T-helper 17 cell (primary cell): ENCODE measurements around the gene KRTAP5-10. TPM values are rescaled to one million over a fixed set of nuclear protein-coding genes. Genes with fewer than 3 reads are reported as not detected.
"Not testable (repeated sequence)": the region's sequence is repeated elsewhere in the genome, so short reads cannot be mapped to it uniquely, and the experiment has no call there.

Experiments used
- ATAC-seq: fragments of 150-1000 bp; cut with Tn5 transposase; 2 replicates; pipeline ENCODE4 v1.10.0; 2021; ENCODE audit warnings: mild to moderate bottlenecking, moderate library complexity
- DNase-seq, 3 donors: peaks; one replicate each; pipeline versions ENCODE4 v3.0.0 to v3.0.0-alpha.2; 2020 to 2021
- H3K9me3 ChIP-seq: one replicate; pipeline ENCODE4 v1.7.0; 2013; ENCODE audit warnings: low read length, mild to moderate bottlenecking; ENCODE audit not compliant: control insufficient read depth, poor library complexity, severe bottlenecking
- H3K27ac Mint-ChIP-seq: one replicate; pipeline ENCODE4 v1.8.0; 2022; ENCODE audit warnings: mild to moderate bottlenecking, moderate library complexity, mixed read lengths
- H3K27me3 Mint-ChIP-seq: one replicate; pipeline ENCODE4 v1.8.0; 2022; ENCODE audit warnings: mixed read lengths
- H3K36me3 Mint-ChIP-seq: one replicate; pipeline ENCODE4 v1.8.0; 2022; ENCODE audit warnings: low read depth, mixed read lengths
- H3K4me1 Mint-ChIP-seq: one replicate; pipeline ENCODE4 v1.8.0; 2022; ENCODE audit warnings: mild to moderate bottlenecking, mixed read lengths
- H3K4me3 Mint-ChIP-seq: one replicate; pipeline ENCODE4 v1.8.0; 2022; ENCODE audit warnings: mild to moderate bottlenecking, moderate library complexity, mixed read lengths
- total RNA-seq, 4 donors: library from RNA in 2 of 4; stranded (reverse) in 2 of 4; gene quantifications; one replicate each; pipeline ENCODE4 v1.2.3 and lab custom pipeline; 2022 to 2026

KRTAP5-10 gene
- total RNA-seq, 2 donors from 2014 or later, result not detected

DNA sequence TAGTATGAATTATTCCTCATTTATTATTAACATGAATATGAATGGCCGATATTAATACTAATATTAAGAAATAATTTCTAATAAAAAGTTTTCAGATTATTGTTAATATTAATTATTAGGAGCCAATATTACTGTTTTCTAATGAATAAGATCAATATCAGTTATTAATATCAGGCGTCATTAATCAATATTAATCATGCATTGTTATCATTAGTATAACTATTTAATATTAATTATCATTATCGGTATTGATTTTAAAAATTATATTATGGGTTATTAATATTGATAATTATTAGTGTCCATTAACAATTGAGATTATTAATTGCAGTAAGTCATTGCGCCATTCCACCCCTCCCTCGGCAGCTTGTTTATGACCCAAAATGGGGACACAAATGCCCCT is 20.3 kb downstream of the KRTAP5-10 start:
- peaks cover 51% of the 10 kb centered on the region for H3K27me3 Mint-ChIP-seq
- not testable (repeated sequence) for ATAC-seq, H3K4me1 Mint-ChIP-seq, H3K36me3 Mint-ChIP-seq, H3K9me3 ChIP-seq, H3K27ac Mint-ChIP-seq, DNase-seq, H3K4me3 Mint-ChIP-seq

DNA sequence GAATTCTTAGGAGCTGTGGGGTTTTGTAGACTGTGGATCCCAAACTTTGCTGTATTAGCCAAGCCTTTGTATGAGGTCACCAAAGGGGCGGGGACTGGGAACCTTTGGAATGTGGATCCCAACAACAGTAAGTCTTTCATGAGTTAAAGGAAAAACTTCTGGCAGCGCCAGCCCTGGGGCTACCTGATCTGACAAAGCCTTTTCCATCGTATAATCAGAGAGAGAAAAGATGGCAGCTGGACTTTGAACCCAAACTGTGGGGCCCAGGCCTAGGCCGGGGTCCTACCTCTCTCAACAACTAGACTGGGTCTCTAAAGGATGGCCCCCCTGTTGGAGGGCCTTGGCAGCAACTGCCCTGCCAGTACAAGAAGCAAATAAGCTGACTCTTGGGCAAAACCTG is 23.0 kb downstream of the KRTAP5-10 start:
- DNase-seq, result not testable (repeated sequence)

GRCh38 chr11:71588822-71589545 is 23.6 kb downstream of the KRTAP5-10 start:
- peaks cover 34% of the 10 kb centered on the region for H3K27me3 Mint-ChIP-seq
- not testable (repeated sequence) for H3K4me3 Mint-ChIP-seq, H3K9me3 ChIP-seq, H3K36me3 Mint-ChIP-seq, DNase-seq, H3K4me1 Mint-ChIP-seq, ATAC-seq, H3K27ac Mint-ChIP-seq

More for the DNA sequence above, 23.0 kb downstream of the KRTAP5-10 start:
- not testable (repeated sequence) for H3K4me3 Mint-ChIP-seq, H3K27ac Mint-ChIP-seq, H3K4me1 Mint-ChIP-seq, ATAC-seq, H3K36me3 Mint-ChIP-seq, H3K9me3 ChIP-seq
- H3K27me3 Mint-ChIP-seq, result peaks cover 34% of the 10 kb centered on the region

DNA sequence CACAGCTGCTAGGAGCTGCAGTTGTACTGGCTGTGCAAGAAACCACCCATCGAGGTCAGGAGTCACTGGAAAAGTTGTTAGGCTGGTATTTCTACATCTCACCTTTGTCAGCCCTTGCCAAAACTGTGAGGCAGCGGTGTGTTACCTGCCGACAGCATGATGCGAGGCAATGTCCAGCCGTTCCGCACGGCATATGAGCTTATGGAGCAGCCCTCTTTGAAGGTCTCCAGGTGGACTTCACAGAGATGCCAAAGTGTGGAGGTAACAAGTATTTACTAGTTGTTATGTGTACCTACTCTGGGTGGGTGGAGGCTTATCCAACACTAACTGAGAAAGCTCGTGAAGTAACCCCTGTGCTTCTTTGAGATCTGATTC is 24.2 kb downstream of the KRTAP5-10 start:
- peaks cover 32% of the 10 kb centered on the region for H3K27me3 Mint-ChIP-seq
- not testable (repeated sequence) for H3K4me1 Mint-ChIP-seq, H3K9me3 ChIP-seq, DNase-seq, H3K4me3 Mint-ChIP-seq, H3K36me3 Mint-ChIP-seq, ATAC-seq, H3K27ac Mint-ChIP-seq

GRCh38 chr11:71603221-71603620 is 37.9 kb downstream of the KRTAP5-10 start:
- peaks cover 47% of the 10 kb centered on the region for H3K27me3 Mint-ChIP-seq
- not testable (repeated sequence) for H3K36me3 Mint-ChIP-seq, ATAC-seq, DNase-seq, H3K27ac Mint-ChIP-seq, H3K4me1 Mint-ChIP-seq, H3K9me3 ChIP-seq, H3K4me3 Mint-ChIP-seq

- H3K36me3 Mint-ChIP-seq, H3K4me3 Mint-ChIP-seq, H3K4me1 Mint-ChIP-seq, H3K9me3 ChIP-seq, H3K27ac Mint-ChIP-seq, ATAC-seq: not testable (repeated sequence)
- peak in 1 of 3 donors; percentile 12 for DNase-seq
- H3K27me3 Mint-ChIP-seq, result peaks cover 54% of the 10 kb centered on the region
These were observed 39.6 kb downstream of the KRTAP5-10 start for GRCh38 chr11:71604798-71605488.

DNA sequence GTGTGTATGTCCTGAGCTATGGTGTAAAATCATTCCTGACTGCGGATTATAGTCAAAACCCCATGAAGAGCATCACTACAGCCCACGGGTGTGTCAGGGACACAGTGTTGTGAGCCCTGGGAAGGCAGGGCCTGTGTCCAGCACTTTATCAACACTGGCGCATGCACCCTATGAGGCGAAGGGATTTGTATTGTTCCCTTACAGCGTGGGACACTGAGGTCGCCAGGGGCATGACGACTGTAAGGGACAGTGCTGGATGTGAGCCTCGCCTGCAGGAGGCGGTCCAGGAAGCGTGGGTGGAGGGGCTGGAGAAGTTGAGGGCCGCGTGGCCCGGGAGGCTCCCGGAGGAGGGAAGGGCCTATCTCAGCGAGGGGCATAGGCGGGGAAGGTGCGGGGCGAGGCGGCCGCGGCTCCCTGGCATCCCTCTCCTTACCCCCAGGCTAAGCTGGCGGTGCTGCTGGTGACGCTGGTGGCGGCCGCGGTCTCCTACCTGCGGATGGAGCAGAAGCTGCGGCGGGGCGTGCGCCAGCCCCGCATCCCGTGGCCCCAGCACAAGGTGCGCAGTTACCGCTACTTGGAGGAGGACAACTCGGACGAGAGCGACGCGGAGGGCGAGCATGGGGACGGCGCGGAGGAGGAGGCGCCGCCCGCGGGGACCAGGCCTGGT is 41.6 kb downstream of the KRTAP5-10 start:
- H3K4me3 Mint-ChIP-seq, result peak overlapping the region; percentile 74
- ATAC-seq, H3K36me3 Mint-ChIP-seq, H3K9me3 ChIP-seq, H3K27ac Mint-ChIP-seq, H3K4me1 Mint-ChIP-seq, DNase-seq: not testable (repeated sequence)
- H3K27me3 Mint-ChIP-seq, result peaks cover 57% of the 10 kb centered on the region

- not testable (repeated sequence) for H3K36me3 Mint-ChIP-seq, ATAC-seq, H3K4me1 Mint-ChIP-seq, H3K9me3 ChIP-seq, H3K27ac Mint-ChIP-seq, DNase-seq
- peaks cover 57% of the 10 kb centered on the region for H3K27me3 Mint-ChIP-seq
- H3K4me3 Mint-ChIP-seq, result peak overlapping the region; percentile 73
These were observed 42.3 kb downstream of the KRTAP5-10 start for GRCh38 chr11:71607520-71608216.

DNA sequence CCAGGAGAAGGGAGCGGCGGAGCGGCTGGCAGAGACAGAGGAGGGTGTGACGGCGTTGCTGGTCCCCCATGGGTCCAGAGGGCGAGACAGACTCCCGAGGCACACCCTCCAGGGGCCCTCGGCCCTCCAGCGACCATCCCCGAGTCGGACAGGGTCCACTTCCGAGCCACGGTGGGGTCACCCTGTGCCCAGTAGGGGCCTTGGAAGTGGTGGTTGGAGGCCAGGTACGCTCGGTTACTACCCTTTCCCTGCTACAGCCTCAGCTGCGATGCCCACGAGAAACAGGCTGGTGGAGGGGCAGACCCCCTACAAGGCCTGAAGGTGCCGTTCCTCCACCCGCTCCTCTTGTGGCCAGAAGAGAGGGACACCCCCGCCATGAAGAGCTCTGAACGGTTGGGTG is 42.9 kb downstream of the KRTAP5-10 start:
- not testable (repeated sequence) for DNase-seq, H3K36me3 Mint-ChIP-seq, H3K9me3 ChIP-seq, H3K27ac Mint-ChIP-seq, ATAC-seq, H3K4me3 Mint-ChIP-seq, H3K4me1 Mint-ChIP-seq
- H3K27me3 Mint-ChIP-seq, result peaks cover 58% of the 10 kb centered on the region

- H3K36me3 Mint-ChIP-seq, H3K27ac Mint-ChIP-seq, H3K4me1 Mint-ChIP-seq, ATAC-seq, H3K4me3 Mint-ChIP-seq, DNase-seq, H3K9me3 ChIP-seq: not testable (repeated sequence)
- peaks cover 62% of the 10 kb centered on the region for H3K27me3 Mint-ChIP-seq
These were observed 46.0 kb downstream of the KRTAP5-10 start for GRCh38 chr11:71611218-71611910.

- not testable (repeated sequence) for H3K27ac Mint-ChIP-seq, DNase-seq, ATAC-seq, H3K36me3 Mint-ChIP-seq, H3K4me3 Mint-ChIP-seq, H3K9me3 ChIP-seq, H3K4me1 Mint-ChIP-seq
- peaks cover 53% of the 10 kb centered on the region for H3K27me3 Mint-ChIP-seq
These were observed 48.6 kb downstream of the KRTAP5-10 start for GRCh38 chr11:71613931-71614330.

- not testable (repeated sequence) for ATAC-seq, H3K4me1 Mint-ChIP-seq, H3K36me3 Mint-ChIP-seq, H3K4me3 Mint-ChIP-seq, DNase-seq, H3K9me3 ChIP-seq, H3K27ac Mint-ChIP-seq
- peaks cover 48% of the 10 kb centered on the region for H3K27me3 Mint-ChIP-seq
These were observed 49.1 kb downstream of the KRTAP5-10 start for GRCh38 chr11:71614366-71614917.
